Stomach (tissue), 4 donors: ENCODE data around the gene PDGFD.

Experiments used
- CTCF ChIP-seq, 7 experiments: fragments of 450-650 bp in 4 of 7; fragments of 200-600 bp in 3 of 7; sonication (generic) in 3 of 7; IDR thresholded peaks; one replicate each; pipeline ENCODE4 v1.5.1; 2016 to 2019; ENCODE audit warnings: antibody characterized with exemption in 7 of 7, control low read depth in 2 of 7, mild to moderate bottlenecking in 1 of 7
- POLR2A ChIP-seq, 4 donors: fragments of 450-650 bp; IDR thresholded peaks; one replicate each; pipeline ENCODE4 v1.6.1; 2016; ENCODE audit warnings: antibody characterized with exemption in 4 of 4, control low read depth in 2 of 4, mild to moderate bottlenecking in 1 of 4, moderate library complexity in 1 of 4
- POLR2AphosphoS5 ChIP-seq, 3 donors: sonication (generic); formaldehyde crosslinking; IDR thresholded peaks; one replicate each; pipeline ENCODE4 v1.6.1; 2016; ENCODE audit warnings: antibody characterized with exemption in 3 of 3

GRCh38 chr11:103993507-103993906, 170.4 kb downstream of the PDGFD start:
- TF ChIP-seq POLR2AphosphoS5 (IDR thresholded peaks at IDR 0.05), result no peak
- TF ChIP-seq POLR2A (IDR thresholded peaks at IDR 0.05), result no peak
- TF ChIP-seq CTCF (IDR thresholded peaks at IDR 0.05), result no peak
